IMR-90 (cell line): ENCODE measurements around the gene HAAO. TPM values are rescaled to one million over a fixed set of nuclear protein-coding genes. Genes with fewer than 3 reads are reported as not detected.

Experiments
- ATAC-seq: fragments of 200-7000 bp; cut with Tn5 transposase; 2 replicates; pipeline ENCODE4 v1.9.1; 2020; ENCODE audit warnings: low read depth, mild to moderate bottlenecking, moderate library complexity
- BruUV-seq: library from RNA; stranded (reverse); fragments of 400-500 nt; replicated peaks from 2 replicates; lab custom pipeline; 2021; lab: Mats Ljungman, UMichigan
- CTCF ChIA-PET: fragments of 300-600 bp; formaldehyde crosslinking; extraction: SDS; loops from one replicate; lab custom pipeline; 2021; ENCODE audit warnings: antibody characterized with exemption; lab: Yijun Ruan, JAX
- POLR2A ChIA-PET: fragments of 300-600 bp; sonication (Branson Sonifier 250); formaldehyde crosslinking; loops from one replicate; lab custom pipeline; 2022; ENCODE audit warnings: antibody characterized with exemption; ENCODE audit not compliant: unreplicated experiment; lab: Charles Lee
- DNase-seq: peaks from one replicate; pipeline ENCODE4 v3.0.0; 2013
- H2AFZ ChIP-seq: replicated peaks from 2 replicates; pipeline ENCODE3; 2013; ENCODE audit warnings: low read length, mild to moderate bottlenecking; ENCODE audit not compliant: poor library complexity
- H2AK5ac ChIP-seq: 2 replicates; pipeline ENCODE4 v1.6.1; 2013; ENCODE audit warnings: low read depth, low read length, inconsistent platforms
- H2AK9ac ChIP-seq: replicated peaks from 2 replicates; pipeline ENCODE3; 2013; ENCODE audit warnings: mild to moderate bottlenecking, low read depth, low read length, moderate library complexity; ENCODE audit not compliant: poor library complexity
- H2BK120ac ChIP-seq: 2 replicates; pipeline ENCODE4 v1.6.1; 2013; ENCODE audit warnings: low read depth, low read length, inconsistent platforms
- H2BK15ac ChIP-seq: 3 replicates; pipeline ENCODE4 v1.6.1; 2013; ENCODE audit warnings: low read depth, low read length, inconsistent platforms
- H2BK20ac ChIP-seq: 2 replicates; pipeline ENCODE4 v1.6.1; 2013; ENCODE audit warnings: low read depth, mild to moderate bottlenecking, inconsistent platforms, low read length, moderate library complexity
- H2BK5ac ChIP-seq: 2 replicates; pipeline ENCODE4 v1.6.1; 2013; ENCODE audit warnings: mild to moderate bottlenecking, low read depth, low read length, inconsistent platforms; ENCODE audit not compliant: poor library complexity, severe bottlenecking
- H3K14ac ChIP-seq: replicated peaks from 2 replicates; pipeline ENCODE4 v1.6.1; 2013; ENCODE audit warnings: low read depth, low read length, inconsistent platforms
- H3K18ac ChIP-seq: 2 replicates; pipeline ENCODE4 v1.6.1; 2013; ENCODE audit warnings: low read depth, low read length, control low read depth
- H3K23ac ChIP-seq: 2 replicates; pipeline ENCODE4 v1.6.1; 2013; ENCODE audit warnings: low read depth, low read length, inconsistent platforms
- H3K27ac ChIP-seq: 2 replicates; pipeline ENCODE4 v1.5.1; 2013; ENCODE audit warnings: mild to moderate bottlenecking, control low read depth, low read length; ENCODE audit not compliant: insufficient read depth
- H3K27me3 ChIP-seq: 2 replicates; pipeline ENCODE4 v1.6.1; 2013; ENCODE audit warnings: low read length; ENCODE audit not compliant: control insufficient read depth, insufficient read depth
- H3K36me3 ChIP-seq: 2 replicates; pipeline ENCODE4 v1.6.1; 2013; ENCODE audit warnings: low read length, mixed read lengths; ENCODE audit not compliant: control insufficient read depth, insufficient read depth
- H3K4ac ChIP-seq: 2 replicates; pipeline ENCODE4 v1.6.1; 2013; ENCODE audit warnings: low read depth, low read length, inconsistent platforms
- H3K4me1 ChIP-seq: 2 replicates; pipeline ENCODE4 v1.6.1; 2013; ENCODE audit warnings: low read length, mixed read lengths; ENCODE audit not compliant: control insufficient read depth, insufficient read depth
- H3K4me2 ChIP-seq: 2 replicates; pipeline ENCODE4 v1.6.1; 2013; ENCODE audit warnings: low read depth, mild to moderate bottlenecking, control low read depth, low read length, moderate library complexity
- H3K4me3 ChIP-seq: 2 replicates; pipeline ENCODE4 v1.5.1; 2013; ENCODE audit warnings: low read depth, mild to moderate bottlenecking, control low read depth, low read length, moderate library complexity; ENCODE audit not compliant: insufficient read depth
- H3K56ac ChIP-seq: 2 replicates; pipeline ENCODE4 v1.6.1; 2013; ENCODE audit warnings: low read length, inconsistent platforms; ENCODE audit not compliant: insufficient read depth; ENCODE audit errors: extremely low read depth
- H3K79me1 ChIP-seq, 2 experiments: 2 replicates each; pipeline ENCODE4 v1.6.1; 2013; ENCODE audit warnings: low read length in 2 of 2, inconsistent platforms in 1 of 2, low read depth in 1 of 2
- H3K9ac ChIP-seq: 2 replicates; pipeline ENCODE4 v1.6.1; 2013; ENCODE audit warnings: low read depth, low read length, control low read depth
- H3K9me1 ChIP-seq: 2 replicates; pipeline ENCODE4 v1.6.1; 2013; ENCODE audit warnings: low read length, inconsistent platforms; ENCODE audit not compliant: insufficient read depth
- H3K9me3 ChIP-seq: 2 replicates; pipeline ENCODE4 v1.6.1; 2013; ENCODE audit warnings: low read length; ENCODE audit not compliant: control insufficient read depth, insufficient read depth
- H4K20me1 ChIP-seq: 2 replicates; pipeline ENCODE4 v1.6.1; 2013; ENCODE audit warnings: low read length, inconsistent platforms; ENCODE audit not compliant: insufficient read depth
- H4K5ac ChIP-seq: 2 replicates; pipeline ENCODE4 v1.6.1; 2013; ENCODE audit warnings: mild to moderate bottlenecking, low read depth, low read length, control low read depth
- H4K8ac ChIP-seq, 2 experiments: 2 replicates each; pipeline ENCODE4 v1.6.1; 2013; ENCODE audit warnings: low read depth in 2 of 2, low read length in 2 of 2, control low read depth in 1 of 2, inconsistent platforms in 1 of 2
- H4K91ac ChIP-seq: 2 replicates; pipeline ENCODE4 v1.6.1; 2013; ENCODE audit warnings: low read depth, low read length, inconsistent platforms; ENCODE audit not compliant: insufficient read depth
- CEBPB ChIP-seq: IDR thresholded peaks from 2 replicates; pipeline ENCODE4 v1.6.1; 2012; ENCODE audit warnings: low read depth, low read length, improper control_type of control experiment
- CHD1 ChIP-seq: IDR thresholded peaks from 2 replicates; pipeline ENCODE4 v1.6.1; 2012; ENCODE audit warnings: low read depth, low read length, improper control_type of control experiment
- CTCF ChIP-seq: conservative IDR thresholded peaks from 2 replicates; pipeline ENCODE4 v1.5.1; 2012; ENCODE audit warnings: mild to moderate bottlenecking, low read depth, low read length, improper control_type of control experiment
- FOS ChIP-seq: fragments of 150-350 bp; IDR thresholded peaks from 2 replicates; pipeline ENCODE4 v1.6.1; 2016; ENCODE audit warnings: low read depth, low read length
- MAFK ChIP-seq: IDR thresholded peaks from 2 replicates; pipeline ENCODE4 v1.6.1; 2012; ENCODE audit warnings: low read depth, low read length, improper control_type of control experiment
- POLR2A ChIP-seq: IDR thresholded peaks from 2 replicates; pipeline ENCODE4 v1.6.1; 2012; ENCODE audit warnings: mild to moderate bottlenecking, low read depth, low read length
- RFX5 ChIP-seq: IDR thresholded peaks from 2 replicates; pipeline ENCODE4 v1.8.0; 2012; ENCODE audit warnings: low read depth, mild to moderate bottlenecking, low read length, moderate library complexity
- SMC3 ChIP-seq: fragments of 150-350 bp; IDR thresholded peaks from 2 replicates; pipeline ENCODE4 v1.6.1; 2016; ENCODE audit warnings: low read depth, mild to moderate bottlenecking, antibody characterized with exemption, low read length, moderate library complexity
- WGBS, 2 experiments: methylation state at CpG; one replicate each; pipeline versions ENCODE4 v1.1.5 to v1.1.7; 2013; ENCODE audit warnings: missing lambda C conversion rate in 2 of 2; ENCODE audit not compliant: insufficient read length in 1 of 2; ENCODE audit errors: extremely low coverage in 2 of 2; 5-methylcytosine and 5-hydroxymethylcytosine counted together
- dilution Hi-C: fragments of 300-500 bp; cut with HindIII; formaldehyde crosslinking; loops from one replicate; pipeline ENCODE4 v1.14.3; 2018; ENCODE audit warnings: low sequenced_read_pairs; ENCODE audit not compliant: unreplicated experiment
- in situ Hi-C: fragments of 300-500 bp; cut with MboI; formaldehyde crosslinking; loops from 3 replicates; pipeline ENCODE4 v1.14.3; 2019; ENCODE audit warnings: low sequenced_read_pairs, inconsistent platforms, mixed read lengths
- intact Hi-C: fragments of 100-400 bp; cut with micrococcal nuclease; formaldehyde crosslinking; loops from 2 replicates; pipeline ENCODE4 v1.10.0; 2022
- polyA plus RNA-seq, 3 experiments: library from polyadenylated mRNA; depleted of rRNA; stranded (reverse); fragments of >200 nt; gene quantifications; 2 replicates each; pipeline ENCODE4 v1.2.3, GENCODE V29; 2012; ENCODE audit warnings: low replicate concordance in 1 of 3
- total RNA-seq: library from RNA; depleted of rRNA; stranded (reverse); fragments of >200 nt; gene quantifications from 2 replicates; pipeline ENCODE4 v1.2.3, GENCODE V29; 2012
- TF ChIP-seq, protein P1 (sequence below): fragments of 150-350 bp; IDR thresholded peaks from 2 replicates; pipeline ENCODE4 v1.6.1; 2016; ENCODE audit warnings: low read depth, mild to moderate bottlenecking, low read length, moderate library complexity, borderline replicate concordance
- TF ChIP-seq, protein P2 (sequence below): fragments of 150-350 bp; IDR thresholded peaks from 2 replicates; pipeline ENCODE4 v1.6.1; 2017; ENCODE audit warnings: mild to moderate bottlenecking, antibody characterized with exemption, low read length, low read depth

Gene HAAO
- total and polyA plus RNA-seq, 2 of the 4 experiments (the other 2 are of a cell fraction) = 0.05 to 0.18 TPM

GRCh38 chr2:42762823-42763804 is 29.3 kb downstream of the HAAO start:
- in situ Hi-C loops = no loop called here
- Histone ChIP-seq H2BK5ac (no peak overlapping the region), H2BK20ac (no peak overlapping the region), H2AK5ac (no peak overlapping the region), H4K91ac (no peak overlapping the region), H3K4me3 (no peak overlapping the region), H3K9ac (no peak overlapping the region), H3K9me3 (no peaks in the 10 kb centered on the region), H3K4me1 (no peaks in the 10 kb centered on the region), H4K5ac (no peak overlapping the region), H2BK15ac (no peak overlapping the region), H3K27ac (no peak overlapping the region), H2AK9ac (no peak overlapping the region), H3K18ac (no peak overlapping the region), H3K14ac (no peak overlapping the region), H3K36me3 (no peaks in the 10 kb centered on the region; the same call in 1 of the 2 replicates), H4K8ac (no peak overlapping the region), H3K27me3 (no peaks in the 10 kb centered on the region; the same call in 1 of the 2 replicates), H3K9me1 (peaks cover 6% of the 10 kb centered on the region; the same call in 1 of the 2 replicates), H4K20me1 (no peaks in the 10 kb centered on the region), H3K56ac (no peak overlapping the region), H2AFZ (no peak overlapping the region), H3K4me2 (no peak overlapping the region), H3K23ac (no peak overlapping the region), H2BK120ac (no peak overlapping the region), H3K79me1 (no peaks in the 10 kb centered on the region), H3K4ac (no peak overlapping the region)
- no TSS peak for BruUV-seq
- WGBS, 2 experiments = 97% methylated on average over 21 of the region's 45 CpGs; no CpG with 5 or more reads in 1 of the 2 experiments
- ChIA-PET POLR2A (no interaction called here), CTCF (interaction anchor here (1.3 kb wide), 1 partner anchor 12 kb away, joined by 5 read pairs; no protein-coding TSS in a partner anchor)
- ATAC-seq (no peak), DNase-seq (no peak)
- intact Hi-C loops = no loop called here
- no peak for TF ChIP-seq FOS
- TF ChIP-seq MAFK = no peak
- TF ChIP-seq CHD1 = no peak
- TF ChIP-seq, protein P1, sequence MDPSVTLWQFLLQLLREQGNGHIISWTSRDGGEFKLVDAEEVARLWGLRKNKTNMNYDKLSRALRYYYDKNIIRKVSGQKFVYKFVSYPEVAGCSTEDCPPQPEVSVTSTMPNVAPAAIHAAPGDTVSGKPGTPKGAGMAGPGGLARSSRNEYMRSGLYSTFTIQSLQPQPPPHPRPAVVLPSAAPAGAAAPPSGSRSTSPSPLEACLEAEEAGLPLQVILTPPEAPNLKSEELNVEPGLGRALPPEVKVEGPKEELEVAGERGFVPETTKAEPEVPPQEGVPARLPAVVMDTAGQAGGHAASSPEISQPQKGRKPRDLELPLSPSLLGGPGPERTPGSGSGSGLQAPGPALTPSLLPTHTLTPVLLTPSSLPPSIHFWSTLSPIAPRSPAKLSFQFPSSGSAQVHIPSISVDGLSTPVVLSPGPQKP = no peak
- TF ChIP-seq SMC3 = no peak
- TF ChIP-seq RFX5 = no peak
- TF ChIP-seq POLR2A = no peak
- no peak for TF ChIP-seq CEBPB
- TF ChIP-seq, protein P2, sequence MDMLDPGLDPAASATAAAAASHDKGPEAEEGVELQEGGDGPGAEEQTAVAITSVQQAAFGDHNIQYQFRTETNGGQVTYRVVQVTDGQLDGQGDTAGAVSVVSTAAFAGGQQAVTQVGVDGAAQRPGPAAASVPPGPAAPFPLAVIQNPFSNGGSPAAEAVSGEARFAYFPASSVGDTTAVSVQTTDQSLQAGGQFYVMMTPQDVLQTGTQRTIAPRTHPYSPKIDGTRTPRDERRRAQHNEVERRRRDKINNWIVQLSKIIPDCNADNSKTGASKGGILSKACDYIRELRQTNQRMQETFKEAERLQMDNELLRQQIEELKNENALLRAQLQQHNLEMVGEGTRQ = no peak
- no peak for TF ChIP-seq CTCF
- dilution Hi-C loops = no loop called here
